Measurements from ENCODE around the gene PTGES2.

- no peak for TF ChIP-seq CTCF (IDR thresholded peaks at IDR 0.05; ENCODE audit: low read length)
- no peak for TF ChIP-seq EZH2 (optimal IDR thresholded peaks at IDR 0.05; ENCODE audit: low read depth, low read length)
Measured at GRCh38 chr9:128091571-128091970, 36.0 kb downstream of the PTGES2 start.

All from MM.1S (cell line).